HEK293 (cell line): ENCODE results near the gene FAM181B.
"Not testable (repeated sequence)": the region's sequence is repeated elsewhere in the genome, so short reads cannot be mapped to it uniquely, and the experiment has no call there.

Source experiments
- CTCF ChIA-PET: fragments of 350-600 bp; formaldehyde crosslinking; extraction: SDS; loops from one replicate; lab custom pipeline; 2021; ENCODE audit warnings: antibody characterized with exemption; lab: Yijun Ruan, JAX
- POLR2A ChIA-PET: fragments of 300-600 bp; formaldehyde crosslinking; extraction: SDS; loops from one replicate; lab custom pipeline; 2020; ENCODE audit warnings: antibody characterized with exemption, inconsistent platforms; lab: Yijun Ruan, JAX
- H3K27ac ChIP-seq: fragments of 200-500 bp; sonication (Bioruptor generic); 2 replicates; pipeline ENCODE4 v1.5.1; 2014; ENCODE audit warnings: low read depth, low read length, control low read depth, inconsistent platforms; ENCODE audit errors: extremely low read depth
- H3K36me3 ChIP-seq, 2 experiments: fragments of 200-500 bp in 1 of 2; sonication (Bioruptor generic) in 1 of 2; 1 replicate in 1 of 2; 2 replicates in 1 of 2; pipeline ENCODE4 v1.5.1; 2014 to 2017; ENCODE audit warnings: inconsistent platforms in 2 of 2, low read length in 2 of 2; ENCODE audit not compliant: control insufficient read depth in 2 of 2, insufficient read depth in 1 of 2
- H3K4me1 ChIP-seq: fragments of 200-500 bp; sonication (Bioruptor generic); 2 replicates; pipeline ENCODE4 v1.5.1; 2014; ENCODE audit warnings: mild to moderate bottlenecking, low read length, inconsistent platforms; ENCODE audit not compliant: control insufficient read depth, insufficient read depth
- H3K4me3 ChIP-seq: 2 replicates; pipeline ENCODE4 v1.5.1; 2011; ENCODE audit warnings: low read depth, mild to moderate bottlenecking, control low read depth, low read length, moderate library complexity
- H3K9me3 ChIP-seq: fragments of 200-500 bp; sonication (Bioruptor generic); 2 replicates; pipeline ENCODE4 v1.5.1; 2014; ENCODE audit warnings: low read depth, low read length, inconsistent platforms; ENCODE audit not compliant: control insufficient read depth, insufficient read depth
- GLIS2 ChIP-seq: fragments of 450-650 bp; formaldehyde crosslinking; IDR thresholded peaks from 2 replicates; pipeline ENCODE4 v1.5.1; 2016; ENCODE audit warnings: missing biosample characterization, missing genetic modification characterization
- KLF1 ChIP-seq: fragments of 450-650 bp; formaldehyde crosslinking; IDR thresholded peaks from 2 replicates; pipeline ENCODE4 v1.5.1; 2016; ENCODE audit warnings: missing biosample characterization, missing genetic modification characterization
- KLF8 ChIP-seq: fragments of 450-650 bp; formaldehyde crosslinking; IDR thresholded peaks from 2 replicates; pipeline ENCODE4 v1.5.1; 2016; ENCODE audit warnings: missing biosample characterization, missing genetic modification characterization
- OVOL3 ChIP-seq: fragments of 450-650 bp; formaldehyde crosslinking; IDR thresholded peaks from 2 replicates; pipeline ENCODE4 v1.5.1; 2016; ENCODE audit warnings: missing biosample characterization, missing genetic modification characterization
- WT1 ChIP-seq: fragments of 450-650 bp; formaldehyde crosslinking; IDR thresholded peaks from 2 replicates; pipeline ENCODE4 v1.5.1; 2016; ENCODE audit warnings: missing biosample characterization, missing genetic modification characterization
- ZIC2 ChIP-seq: fragments of 450-650 bp; formaldehyde crosslinking; IDR thresholded peaks from 2 replicates; pipeline ENCODE4 v1.5.1; 2016; ENCODE audit warnings: missing biosample characterization, missing genetic modification characterization
- ZNF155 ChIP-seq: fragments of 450-650 bp; formaldehyde crosslinking; IDR thresholded peaks from 2 replicates; pipeline ENCODE4 v1.5.1; 2016; ENCODE audit warnings: missing biosample characterization, missing genetic modification characterization
- ZNF175 ChIP-seq: fragments of 450-650 bp; formaldehyde crosslinking; IDR thresholded peaks from 2 replicates; pipeline ENCODE4 v1.5.1; 2016; ENCODE audit warnings: missing biosample characterization, missing genetic modification characterization
- ZNF184 ChIP-seq: fragments of 450-650 bp; IDR thresholded peaks from 2 replicates; pipeline ENCODE4 v1.5.1; 2018; ENCODE audit warnings: missing biosample characterization, mild to moderate bottlenecking, missing genetic modification characterization
- ZNF302 ChIP-seq: fragments of 450-650 bp; formaldehyde crosslinking; IDR thresholded peaks from 2 replicates; pipeline ENCODE4 v1.5.1; 2016; ENCODE audit warnings: missing biosample characterization, missing genetic modification characterization, low read depth
- ZNF544 ChIP-seq: fragments of 450-650 bp; formaldehyde crosslinking; IDR thresholded peaks from 2 replicates; pipeline ENCODE4 v1.5.0; 2017; ENCODE audit warnings: missing biosample characterization, missing genetic modification characterization
- ZNF626 ChIP-seq: fragments of 450-650 bp; sonication (Bioruptor Pico); formaldehyde crosslinking; IDR thresholded peaks from 2 replicates; pipeline ENCODE4 v1.5.1; 2018; ENCODE audit warnings: missing biosample characterization, missing genetic modification characterization, inconsistent platforms
- ZNF707 ChIP-seq: fragments of 450-650 bp; formaldehyde crosslinking; IDR thresholded peaks from 2 replicates; pipeline ENCODE4 v1.5.1; 2016; ENCODE audit warnings: missing biosample characterization, missing genetic modification characterization
- ZNF785 ChIP-seq: fragments of 450-650 bp; formaldehyde crosslinking; IDR thresholded peaks from 2 replicates; pipeline ENCODE4 v1.5.1; 2016; ENCODE audit warnings: missing biosample characterization, missing genetic modification characterization
- ZSCAN23 ChIP-seq: fragments of 450-650 bp; formaldehyde crosslinking; IDR thresholded peaks from 2 replicates; pipeline ENCODE4 v1.5.1; 2016; ENCODE audit warnings: missing biosample characterization, missing genetic modification characterization
- TF ChIP-seq, protein P1 (sequence below): fragments of 450-650 bp; formaldehyde crosslinking; IDR thresholded peaks from 2 replicates; pipeline ENCODE4 v1.5.1; 2016; ENCODE audit warnings: missing biosample characterization, missing genetic modification characterization
- TF ChIP-seq, protein P2 (sequence below): fragments of 450-650 bp; formaldehyde crosslinking; IDR thresholded peaks from 2 replicates; pipeline ENCODE4 v1.5.1; 2016; ENCODE audit warnings: missing biosample characterization, missing genetic modification characterization
- TF ChIP-seq, protein P3 (sequence below): fragments of 450-650 bp; formaldehyde crosslinking; conservative IDR thresholded peaks from 2 replicates; pipeline ENCODE4 v1.5.1; 2016; ENCODE audit warnings: low read depth, missing biosample characterization, missing genetic modification characterization
- TF ChIP-seq, protein P4 (sequence below): fragments of 450-650 bp; formaldehyde crosslinking; IDR thresholded peaks from 2 replicates; pipeline ENCODE4 v1.5.1; 2017; ENCODE audit warnings: missing biosample characterization, mild to moderate bottlenecking, missing genetic modification characterization, moderate library complexity

FAM181B gene

DNA sequence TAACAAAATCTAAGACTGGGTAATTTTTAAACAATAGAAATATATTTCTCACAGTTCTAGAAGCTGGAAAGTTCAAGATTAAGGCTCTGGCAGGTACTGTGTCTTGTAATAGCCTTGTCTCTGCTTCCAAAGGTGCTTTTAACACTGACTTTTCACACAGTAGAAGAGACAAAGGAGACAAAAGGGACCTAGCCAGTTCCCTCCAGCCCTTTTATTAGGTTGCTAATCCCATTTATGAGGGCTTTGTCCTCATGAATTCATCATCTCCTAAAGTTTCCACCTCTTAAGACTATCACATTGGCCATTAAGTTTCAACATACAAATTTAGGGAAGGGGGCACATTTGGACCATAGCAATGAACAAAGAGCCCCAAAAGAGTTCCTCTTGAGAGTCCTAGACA, 40.7 kb downstream of the FAM181B start:
- H3K4me1 ChIP-seq: no peaks in the 10 kb centered on the region
- H3K27ac ChIP-seq: no peak overlapping the region
- H3K9me3 ChIP-seq: no peaks in the 10 kb centered on the region
- H3K36me3 ChIP-seq: no peaks in the 10 kb centered on the region
- H3K4me3 ChIP-seq: no peak overlapping the region
- CTCF ChIA-PET: interaction anchor here (4.5 kb wide), 1 partner anchor 197 kb away, joined by 27 read pairs; no protein-coding TSS in a partner anchor
- no peak for TF ChIP-seq ZNF302 (tag by site-specific recombination)
- TF ChIP-seq ZNF785 (tag by site-specific recombination): no peak
- TF ChIP-seq, protein P1, sequence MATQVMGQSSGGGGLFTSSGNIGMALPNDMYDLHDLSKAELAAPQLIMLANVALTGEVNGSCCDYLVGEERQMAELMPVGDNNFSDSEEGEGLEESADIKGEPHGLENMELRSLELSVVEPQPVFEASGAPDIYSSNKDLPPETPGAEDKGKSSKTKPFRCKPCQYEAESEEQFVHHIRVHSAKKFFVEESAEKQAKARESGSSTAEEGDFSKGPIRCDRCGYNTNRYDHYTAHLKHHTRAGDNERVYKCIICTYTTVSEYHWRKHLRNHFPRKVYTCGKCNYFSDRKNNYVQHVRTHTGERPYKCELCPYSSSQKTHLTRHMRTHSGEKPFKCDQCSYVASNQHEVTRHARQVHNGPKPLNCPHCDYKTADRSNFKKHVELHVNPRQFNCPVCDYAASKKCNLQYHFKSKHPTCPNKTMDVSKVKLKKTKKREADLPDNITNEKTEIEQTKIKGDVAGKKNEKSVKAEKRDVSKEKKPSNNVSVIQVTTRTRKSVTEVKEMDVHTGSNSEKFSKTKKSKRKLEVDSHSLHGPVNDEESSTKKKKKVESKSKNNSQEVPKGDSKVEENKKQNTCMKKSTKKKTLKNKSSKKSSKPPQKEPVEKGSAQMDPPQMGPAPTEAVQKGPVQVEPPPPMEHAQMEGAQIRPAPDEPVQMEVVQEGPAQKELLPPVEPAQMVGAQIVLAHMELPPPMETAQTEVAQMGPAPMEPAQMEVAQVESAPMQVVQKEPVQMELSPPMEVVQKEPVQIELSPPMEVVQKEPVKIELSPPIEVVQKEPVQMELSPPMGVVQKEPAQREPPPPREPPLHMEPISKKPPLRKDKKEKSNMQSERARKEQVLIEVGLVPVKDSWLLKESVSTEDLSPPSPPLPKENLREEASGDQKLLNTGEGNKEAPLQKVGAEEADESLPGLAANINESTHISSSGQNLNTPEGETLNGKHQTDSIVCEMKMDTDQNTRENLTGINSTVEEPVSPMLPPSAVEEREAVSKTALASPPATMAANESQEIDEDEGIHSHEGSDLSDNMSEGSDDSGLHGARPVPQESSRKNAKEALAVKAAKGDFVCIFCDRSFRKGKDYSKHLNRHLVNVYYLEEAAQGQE (tag by site-specific recombination): no peak
- TF ChIP-seq ZNF175 (tag by site-specific recombination): no peak
- TF ChIP-seq, protein P2, sequence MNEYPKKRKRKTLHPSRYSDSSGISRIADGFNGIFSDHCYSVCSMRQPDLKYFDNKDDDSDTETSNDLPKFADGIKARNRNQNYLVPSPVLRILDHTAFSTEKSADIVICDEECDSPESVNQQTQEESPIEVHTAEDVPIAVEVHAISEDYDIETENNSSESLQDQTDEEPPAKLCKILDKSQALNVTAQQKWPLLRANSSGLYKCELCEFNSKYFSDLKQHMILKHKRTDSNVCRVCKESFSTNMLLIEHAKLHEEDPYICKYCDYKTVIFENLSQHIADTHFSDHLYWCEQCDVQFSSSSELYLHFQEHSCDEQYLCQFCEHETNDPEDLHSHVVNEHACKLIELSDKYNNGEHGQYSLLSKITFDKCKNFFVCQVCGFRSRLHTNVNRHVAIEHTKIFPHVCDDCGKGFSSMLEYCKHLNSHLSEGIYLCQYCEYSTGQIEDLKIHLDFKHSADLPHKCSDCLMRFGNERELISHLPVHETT (tag by site-specific recombination): no peak
- TF ChIP-seq KLF1 (tag by site-specific recombination): no peak
- TF ChIP-seq GLIS2 (tag by site-specific recombination): no peak
- no peak for TF ChIP-seq WT1
- no peak for TF ChIP-seq ZNF707
- TF ChIP-seq, protein P3, sequence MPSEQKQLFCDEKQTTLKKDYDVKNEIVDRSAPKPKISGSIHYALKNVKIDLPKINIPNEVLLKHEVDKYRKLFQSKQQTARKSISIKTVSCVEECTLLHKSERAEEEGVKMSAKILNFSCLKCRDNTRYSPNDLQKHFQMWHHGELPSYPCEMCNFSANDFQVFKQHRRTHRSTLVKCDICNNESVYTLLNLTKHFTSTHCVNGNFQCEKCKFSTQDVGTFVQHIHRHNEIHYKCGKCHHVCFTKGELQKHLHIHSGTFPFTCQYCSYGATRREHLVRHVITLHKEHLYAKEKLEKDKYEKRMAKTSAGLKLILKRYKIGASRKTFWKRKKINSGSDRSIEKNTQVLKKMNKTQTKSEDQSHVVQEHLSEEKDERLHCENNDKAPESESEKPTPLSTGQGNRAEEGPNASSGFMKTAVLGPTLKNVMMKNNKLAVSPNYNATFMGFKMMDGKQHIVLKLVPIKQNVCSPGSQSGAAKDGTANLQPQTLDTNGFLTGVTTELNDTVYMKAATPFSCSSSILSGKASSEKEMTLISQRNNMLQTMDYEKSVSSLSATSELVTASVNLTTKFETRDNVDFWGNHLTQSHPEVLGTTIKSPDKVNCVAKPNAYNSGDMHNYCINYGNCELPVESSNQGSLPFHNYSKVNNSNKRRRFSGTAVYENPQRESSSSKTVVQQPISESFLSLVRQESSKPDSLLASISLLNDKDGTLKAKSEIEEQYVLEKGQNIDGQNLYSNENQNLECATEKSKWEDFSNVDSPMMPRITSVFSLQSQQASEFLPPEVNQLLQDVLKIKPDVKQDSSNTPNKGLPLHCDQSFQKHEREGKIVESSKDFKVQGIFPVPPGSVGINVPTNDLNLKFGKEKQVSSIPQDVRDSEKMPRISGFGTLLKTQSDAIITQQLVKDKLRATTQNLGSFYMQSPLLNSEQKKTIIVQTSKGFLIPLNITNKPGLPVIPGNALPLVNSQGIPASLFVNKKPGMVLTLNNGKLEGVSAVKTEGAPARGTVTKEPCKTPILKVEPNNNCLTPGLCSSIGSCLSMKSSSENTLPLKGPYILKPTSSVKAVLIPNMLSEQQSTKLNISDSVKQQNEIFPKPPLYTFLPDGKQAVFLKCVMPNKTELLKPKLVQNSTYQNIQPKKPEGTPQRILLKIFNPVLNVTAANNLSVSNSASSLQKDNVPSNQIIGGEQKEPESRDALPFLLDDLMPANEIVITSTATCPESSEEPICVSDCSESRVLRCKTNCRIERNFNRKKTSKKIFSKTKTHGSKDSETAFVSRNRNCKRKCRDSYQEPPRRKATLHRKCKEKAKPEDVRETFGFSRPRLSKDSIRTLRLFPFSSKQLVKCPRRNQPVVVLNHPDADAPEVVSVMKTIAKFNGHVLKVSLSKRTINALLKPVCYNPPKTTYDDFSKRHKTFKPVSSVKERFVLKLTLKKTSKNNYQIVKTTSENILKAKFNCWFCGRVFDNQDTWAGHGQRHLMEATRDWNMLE (tag by site-specific recombination): no peak
- no peak for TF ChIP-seq ZNF626 (tag by site-specific recombination)
- no peak for TF ChIP-seq KLF8 (tag by site-specific recombination)
- TF ChIP-seq, protein P4, sequence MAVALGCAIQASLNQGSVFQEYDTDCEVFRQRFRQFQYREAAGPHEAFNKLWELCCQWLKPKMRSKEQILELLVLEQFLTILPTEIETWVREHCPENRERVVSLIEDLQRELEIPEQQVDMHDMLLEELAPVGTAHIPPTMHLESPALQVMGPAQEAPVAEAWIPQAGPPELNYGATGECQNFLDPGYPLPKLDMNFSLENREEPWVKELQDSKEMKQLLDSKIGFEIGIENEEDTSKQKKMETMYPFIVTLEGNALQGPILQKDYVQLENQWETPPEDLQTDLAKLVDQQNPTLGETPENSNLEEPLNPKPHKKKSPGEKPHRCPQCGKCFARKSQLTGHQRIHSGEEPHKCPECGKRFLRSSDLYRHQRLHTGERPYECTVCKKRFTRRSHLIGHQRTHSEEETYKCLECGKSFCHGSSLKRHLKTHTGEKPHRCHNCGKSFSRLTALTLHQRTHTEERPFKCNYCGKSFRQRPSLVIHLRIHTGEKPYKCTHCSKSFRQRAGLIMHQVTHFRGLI: no peak
- no peak for TF ChIP-seq ZNF155 (tag by site-specific recombination)
- no peak for TF ChIP-seq OVOL3 (tag by site-specific recombination)
- TF ChIP-seq ZNF544: no peak
- TF ChIP-seq ZNF184 (tag by site-specific recombination): no peak
- no peak for TF ChIP-seq ZSCAN23 (tag by site-specific recombination)
- TF ChIP-seq ZIC2 (tag by site-specific recombination): no peak
- POLR2A ChIA-PET: no interaction called here

DNA sequence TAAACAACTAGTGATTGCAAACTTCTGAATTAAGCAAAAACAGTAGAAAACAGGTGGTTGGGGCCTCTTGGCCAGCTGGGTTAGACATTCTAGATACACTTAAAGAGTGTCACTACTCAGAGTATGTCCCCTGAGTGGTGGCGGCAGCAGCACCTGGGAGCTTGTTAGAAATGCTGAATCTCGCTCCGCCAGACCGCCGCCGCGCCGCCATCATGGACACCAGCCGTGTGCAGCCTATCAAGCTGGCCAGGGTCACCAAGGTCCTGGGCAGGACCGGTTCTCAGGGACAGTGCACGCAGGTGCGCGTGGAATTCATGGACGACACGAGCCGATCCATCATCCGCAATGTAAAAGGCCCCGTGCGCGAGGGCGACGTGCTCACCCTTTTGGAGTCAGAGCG, 44.3 kb downstream of the FAM181B start:
- CTCF ChIA-PET: interaction anchor here (1.4 to 2.1 kb wide), 2 partner anchors 9 to 12 kb away, joined by 4 to 8 read pairs; no protein-coding TSS in a partner anchor
- H3K36me3 ChIP-seq, POLR2A ChIA-PET, H3K9me3 ChIP-seq, H3K27ac ChIP-seq, H3K4me1 ChIP-seq: not testable (repeated sequence)
- peak overlapping the region; percentile 20; the same call in 1 of the 2 replicates for H3K4me3 ChIP-seq
